Stomach (tissue), 9 donors: Measurements from ENCODE around the gene GPR32. TPM values are rescaled to one million over a fixed set of nuclear protein-coding genes. Genes with fewer than 3 reads are reported as not detected.
"Not testable (repeated sequence)": the region's sequence is repeated elsewhere in the genome, so short reads cannot be mapped to it uniquely, and the experiment has no call there.

Source experiments
- DNase-seq, 2 donors: peaks; one replicate each; pipeline versions ENCODE4 v3.0.0 to v3.0.0-alpha.2; 2013 to 2019
- H3K27ac ChIP-seq, 5 donors: fragments of 200-600 bp in 4 of 5; sonication (generic) in 4 of 5; one replicate each; pipeline ENCODE4 v1.5.1; 2013 to 2019; ENCODE audit warnings: mild to moderate bottlenecking in 1 of 5, moderate library complexity in 1 of 5
- H3K27me3 ChIP-seq, 3 donors: fragments of 200-600 bp; sonication (generic); one replicate each; pipeline ENCODE4 v1.5.1; 2017 to 2019; ENCODE audit warnings: mixed run types in 1 of 3
- H3K36me3 ChIP-seq, 4 donors: fragments of 200-600 bp; sonication (generic); 1 replicate in 3 of 4; 2 replicates in 1 of 4; pipeline ENCODE4 v1.5.1; 2016 to 2019
- H3K4me1 ChIP-seq, 4 donors: fragments of 200-600 bp; sonication (generic); one replicate each; pipeline ENCODE4 v1.5.1; 2016 to 2019
- H3K4me3 ChIP-seq, 4 donors: fragments of 200-600 bp; sonication (generic) in 3 of 4; one replicate each; pipeline ENCODE4 v1.5.1; 2016 to 2019; ENCODE audit warnings: mild to moderate bottlenecking in 1 of 4
- H3K9me3 ChIP-seq, 4 donors: fragments of 200-600 bp; sonication (generic); one replicate each; pipeline ENCODE4 v1.5.1; 2016 to 2019
- EP300 ChIP-seq: sonication (generic); formaldehyde crosslinking; IDR thresholded peaks from one replicate; pipeline ENCODE4 v1.6.1; 2017; ENCODE audit warnings: antibody characterized with exemption
- POLR2A ChIP-seq, 4 donors: fragments of 450-650 bp; IDR thresholded peaks; one replicate each; pipeline ENCODE4 v1.6.1; 2016; ENCODE audit warnings: antibody characterized with exemption in 4 of 4, control low read depth in 2 of 4, mild to moderate bottlenecking in 1 of 4, moderate library complexity in 1 of 4
- POLR2AphosphoS5 ChIP-seq, 3 donors: sonication (generic); formaldehyde crosslinking; IDR thresholded peaks; one replicate each; pipeline ENCODE4 v1.6.1; 2016; ENCODE audit warnings: antibody characterized with exemption in 3 of 3
- WGBS, 5 donors: extraction: QIAGEN DNeasy Blood & Tissue Kit in 3 of 5; methylation state at CpG; one replicate each; pipeline versions ENCODE4 v1.1.5 to v1.1.7; 2013 to 2018; 5-methylcytosine and 5-hydroxymethylcytosine counted together
- intact Hi-C: fragments of 100-400 bp; cut with DNase I; formaldehyde crosslinking; loops from one replicate; pipeline ENCODE4 v1.15.1; 2023; ENCODE audit warnings: low total_unique reads
- polyA plus RNA-seq, 3 donors: library from polyadenylated mRNA; stranded (reverse); fragments of 200-250 nt; gene quantifications; one replicate each; pipeline ENCODE4 v1.2.3, GENCODE V29; 2013
- total RNA-seq, 5 donors: library from RNA; depleted of rRNA; stranded (reverse); fragments of >200 nt; gene quantifications; one replicate each; pipeline versions ENCODE4 v1.1.0 to v1.2.3, GENCODE V29; 2014 to 2016
- TF ChIP-seq, protein P1 (sequence below), 7 experiments: fragments of 450-650 bp in 4 of 7; fragments of 200-600 bp in 3 of 7; sonication (generic) in 3 of 7; IDR thresholded peaks; one replicate each; pipeline ENCODE4 v1.5.1; 2016 to 2019; ENCODE audit warnings: antibody characterized with exemption in 7 of 7, control low read depth in 2 of 7, mild to moderate bottlenecking in 1 of 7
- donor health status: healthy with polysubstance abuse.
- donor health status: Bipolar disorder and iron deficiency.
- donor health status: healthy.

GPR32 gene
- total and polyA plus RNA-seq, 8 donors = not detected

DNA sequence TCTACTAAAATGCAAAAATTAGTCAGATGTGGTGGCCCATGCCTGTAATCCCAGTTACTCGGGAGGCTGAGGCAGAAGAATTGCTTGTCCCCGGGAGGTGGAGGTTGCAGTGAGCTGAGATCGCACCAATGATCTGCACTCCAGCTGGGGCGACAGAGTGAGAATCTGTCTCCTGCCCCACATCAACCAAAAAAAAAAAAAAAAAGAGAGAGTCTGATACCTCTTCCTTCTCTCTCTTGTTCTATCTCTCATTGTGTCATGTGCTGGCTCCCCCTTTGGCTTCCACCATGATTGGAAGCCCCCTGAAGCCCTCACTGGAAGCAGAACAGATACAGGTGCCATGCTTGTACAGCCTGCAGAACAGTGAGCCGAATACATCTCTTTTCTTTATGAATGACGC, 26.7 kb upstream of the GPR32 start:
- Histone ChIP-seq H3K36me3 (no peaks in the 10 kb centered on the region), H3K27me3 (peaks cover 0 to 67% (median 15%) of the 10 kb centered on the region in 3 donors), H3K4me1 (no peaks in the 10 kb centered on the region), H3K9me3 (no peaks in the 10 kb centered on the region), H3K4me3 (no peak overlapping the region), H3K27ac (no peak overlapping the region)
- intact Hi-C loops = no loop called here
- 86 to 90% (median 87%) methylated on average over 6 of the region's 6 CpGs for WGBS, 5 donors
- no peak for TF ChIP-seq EP300
- TF ChIP-seq POLR2A (IDR thresholded peaks at IDR 0.05) = no peak
- TF ChIP-seq POLR2AphosphoS5 (IDR thresholded peaks at IDR 0.05) = no peak
- TF ChIP-seq, protein P1, sequence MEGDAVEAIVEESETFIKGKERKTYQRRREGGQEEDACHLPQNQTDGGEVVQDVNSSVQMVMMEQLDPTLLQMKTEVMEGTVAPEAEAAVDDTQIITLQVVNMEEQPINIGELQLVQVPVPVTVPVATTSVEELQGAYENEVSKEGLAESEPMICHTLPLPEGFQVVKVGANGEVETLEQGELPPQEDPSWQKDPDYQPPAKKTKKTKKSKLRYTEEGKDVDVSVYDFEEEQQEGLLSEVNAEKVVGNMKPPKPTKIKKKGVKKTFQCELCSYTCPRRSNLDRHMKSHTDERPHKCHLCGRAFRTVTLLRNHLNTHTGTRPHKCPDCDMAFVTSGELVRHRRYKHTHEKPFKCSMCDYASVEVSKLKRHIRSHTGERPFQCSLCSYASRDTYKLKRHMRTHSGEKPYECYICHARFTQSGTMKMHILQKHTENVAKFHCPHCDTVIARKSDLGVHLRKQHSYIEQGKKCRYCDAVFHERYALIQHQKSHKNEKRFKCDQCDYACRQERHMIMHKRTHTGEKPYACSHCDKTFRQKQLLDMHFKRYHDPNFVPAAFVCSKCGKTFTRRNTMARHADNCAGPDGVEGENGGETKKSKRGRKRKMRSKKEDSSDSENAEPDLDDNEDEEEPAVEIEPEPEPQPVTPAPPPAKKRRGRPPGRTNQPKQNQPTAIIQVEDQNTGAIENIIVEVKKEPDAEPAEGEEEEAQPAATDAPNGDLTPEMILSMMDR (IDR thresholded peaks at IDR 0.05) = no peak
- no peak for DNase-seq

DNA sequence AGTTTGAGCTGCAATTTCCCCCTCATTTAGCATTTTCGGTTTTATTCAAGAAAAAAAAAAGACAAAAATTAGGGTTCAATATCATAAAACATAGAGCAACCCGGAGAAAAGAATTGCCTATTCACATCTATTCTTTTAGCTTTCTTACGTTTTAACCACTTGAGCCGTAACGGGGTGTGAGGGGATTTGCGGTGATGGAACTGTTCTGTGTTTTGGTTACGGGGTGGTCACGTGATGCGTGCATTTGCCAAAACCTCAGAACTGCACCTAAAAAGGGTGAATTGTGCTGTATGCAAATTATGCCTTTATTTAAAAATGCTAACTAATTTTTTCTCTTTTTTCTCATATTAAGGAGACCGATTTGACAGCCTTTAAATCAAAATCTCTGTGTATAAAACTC, 25.0 kb upstream of the GPR32 start:
- WGBS, 5 donors = 73 to 84% (median 80%) methylated on average over 10 of the region's 10 CpGs
- no peaks in the 10 kb centered on the region for H3K4me1 ChIP-seq
- H3K27me3 ChIP-seq = peaks cover 0 to 66% (median 10%) of the 10 kb centered on the region in 3 donors
- TF ChIP-seq POLR2AphosphoS5 (IDR thresholded peaks at IDR 0.05) (no peak), EP300 (no peak)
- TF ChIP-seq, protein P1 (IDR thresholded peaks at IDR 0.05) = no peak
- intact Hi-C loops = no loop called here
- DNase-seq = no peak
- no peak overlapping the region for H3K4me3 ChIP-seq
- H3K27ac ChIP-seq = no peak overlapping the region
- no peaks in the 10 kb centered on the region for H3K36me3 ChIP-seq
- H3K9me3 ChIP-seq = no peaks in the 10 kb centered on the region

DNA sequence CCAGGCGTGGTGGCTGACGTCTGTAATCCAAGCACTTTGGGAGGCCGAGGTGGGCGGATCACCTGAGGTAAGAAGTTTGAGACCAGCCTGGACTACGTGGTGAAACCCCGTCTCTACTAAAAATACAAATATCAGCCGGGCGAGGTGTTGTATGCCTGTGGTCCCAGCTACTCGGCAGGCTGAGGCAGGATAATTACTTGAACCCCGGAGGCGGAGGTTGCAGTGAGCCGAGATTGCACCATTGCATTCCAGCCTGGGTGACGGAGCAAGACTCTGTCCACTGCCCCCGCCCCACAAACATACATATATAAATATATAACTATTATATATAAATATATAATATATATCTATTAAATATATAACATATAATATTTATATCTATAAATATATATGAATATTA, 23.1 kb upstream of the GPR32 start:
- H3K27ac ChIP-seq, H3K9me3 ChIP-seq, DNase-seq, H3K4me3 ChIP-seq, intact Hi-C loops, H3K36me3 ChIP-seq, H3K4me1 ChIP-seq: not testable (repeated sequence)
- H3K27me3 ChIP-seq = peaks cover 0 to 59% (median 0%) of the 10 kb centered on the region in 3 donors
- WGBS, 5 donors = 89 to 92% (median 92%) methylated on average over 14 of the region's 14 CpGs

DNA sequence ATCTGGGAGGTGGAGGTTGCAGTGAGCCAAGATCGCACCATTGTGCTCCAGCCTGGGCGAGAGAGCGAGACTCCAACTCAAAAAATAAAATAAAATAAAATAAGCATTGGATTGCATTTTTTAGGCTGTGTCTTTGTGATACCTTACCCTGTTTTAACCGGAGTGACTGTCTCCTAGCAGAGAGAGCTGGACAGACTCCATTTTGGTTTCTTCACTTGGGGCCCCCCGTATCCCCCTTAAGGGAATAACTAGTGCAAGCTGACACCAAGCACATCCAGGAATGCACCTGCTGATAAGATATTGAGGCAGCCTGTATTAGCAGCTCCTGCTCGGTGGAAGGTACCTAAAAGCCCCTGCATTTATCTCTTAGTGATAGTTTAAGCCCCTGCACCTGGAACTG, 20.8 kb upstream of the GPR32 start:
- peaks cover 0 to 63% (median 0%) of the 10 kb centered on the region in 3 donors for H3K27me3 ChIP-seq
- H3K27ac ChIP-seq = no peak overlapping the region
- intact Hi-C loops = no loop called here
- DNase-seq = no peak
- WGBS, 5 donors = 55 to 60% (median 58%) methylated on average over 6 of the region's 6 CpGs
- no peak overlapping the region for H3K4me3 ChIP-seq
- H3K4me1 ChIP-seq = no peaks in the 10 kb centered on the region
- no peak for TF ChIP-seq EP300
- no peak for TF ChIP-seq POLR2A (IDR thresholded peaks at IDR 0.05)
- TF ChIP-seq, protein P1 (IDR thresholded peaks at IDR 0.05) = no peak
- TF ChIP-seq POLR2AphosphoS5 (IDR thresholded peaks at IDR 0.05) = no peak
- H3K36me3 ChIP-seq = no peaks in the 10 kb centered on the region
- H3K9me3 ChIP-seq = no peaks in the 10 kb centered on the region

DNA sequence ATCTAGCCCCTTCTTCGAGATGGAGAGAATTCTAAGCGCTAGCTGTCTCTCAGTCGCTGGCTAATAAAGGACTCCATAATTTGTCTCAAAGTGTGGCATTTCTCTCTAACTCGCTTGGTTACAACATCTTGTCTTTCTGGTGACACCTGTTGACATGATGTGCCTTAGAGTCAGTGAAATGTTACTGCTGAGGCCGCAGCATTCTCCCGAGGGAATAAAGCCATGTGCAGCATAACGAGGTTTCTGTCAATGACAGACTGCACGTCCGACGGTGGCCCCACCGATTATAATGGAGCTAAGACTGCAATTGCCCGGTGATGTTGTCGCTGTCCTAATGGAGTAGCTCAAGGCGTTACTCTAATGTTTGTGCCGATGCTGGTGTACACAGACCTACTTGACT, 20.3 kb upstream of the GPR32 start:
- H3K27ac ChIP-seq = no peak overlapping the region
- H3K4me3 ChIP-seq = no peak overlapping the region
- no peaks in the 10 kb centered on the region for H3K36me3 ChIP-seq
- H3K4me1 ChIP-seq = no peaks in the 10 kb centered on the region
- H3K9me3 ChIP-seq = no peaks in the 10 kb centered on the region
- peaks cover 0 to 68% (median 0%) of the 10 kb centered on the region in 3 donors for H3K27me3 ChIP-seq
- peak in 1 of 2 donors; percentile 4 for DNase-seq
- intact Hi-C loops = no loop called here
- TF ChIP-seq EP300 = no peak
- no peak for TF ChIP-seq POLR2A (IDR thresholded peaks at IDR 0.05)
- TF ChIP-seq, protein P1 (IDR thresholded peaks at IDR 0.05) = no peak
- TF ChIP-seq POLR2AphosphoS5 (IDR thresholded peaks at IDR 0.05) = no peak
- 40 to 59% (median 54%) methylated on average over 15 of the region's 15 CpGs for WGBS, 5 donors
